Choroid plexus epithelial cell (primary cell): ENCODE measurements around the gene ERBB3.
"Not testable (repeated sequence)": the region's sequence is repeated elsewhere in the genome, so short reads cannot be mapped to it uniquely, and the experiment has no call there.

ENCODE experiments used
- DNase-seq: peaks from one replicate; pipeline ENCODE4 v3.0.0-alpha.2; 2010; ENCODE audit warnings: low read depth
- H3K4me3 ChIP-seq: 2 replicates; pipeline ENCODE4 v1.5.1; 2011; ENCODE audit warnings: low read depth, mild to moderate bottlenecking, control low read depth, low read length, moderate library complexity
- TF ChIP-seq, protein P1 (sequence below): conservative IDR thresholded peaks from 2 replicates; pipeline ENCODE4 v1.5.1; 2011; ENCODE audit warnings: low read depth, mild to moderate bottlenecking, control low read depth, inconsistent platforms, low read length, moderate library complexity

ERBB3 gene

GRCh38 chr12:56061982-56062381 lies 18.0 kb upstream of the ERBB3 start:
- no peak overlapping the region for H3K4me3 ChIP-seq
- no peak for DNase-seq
- TF ChIP-seq, protein P1, sequence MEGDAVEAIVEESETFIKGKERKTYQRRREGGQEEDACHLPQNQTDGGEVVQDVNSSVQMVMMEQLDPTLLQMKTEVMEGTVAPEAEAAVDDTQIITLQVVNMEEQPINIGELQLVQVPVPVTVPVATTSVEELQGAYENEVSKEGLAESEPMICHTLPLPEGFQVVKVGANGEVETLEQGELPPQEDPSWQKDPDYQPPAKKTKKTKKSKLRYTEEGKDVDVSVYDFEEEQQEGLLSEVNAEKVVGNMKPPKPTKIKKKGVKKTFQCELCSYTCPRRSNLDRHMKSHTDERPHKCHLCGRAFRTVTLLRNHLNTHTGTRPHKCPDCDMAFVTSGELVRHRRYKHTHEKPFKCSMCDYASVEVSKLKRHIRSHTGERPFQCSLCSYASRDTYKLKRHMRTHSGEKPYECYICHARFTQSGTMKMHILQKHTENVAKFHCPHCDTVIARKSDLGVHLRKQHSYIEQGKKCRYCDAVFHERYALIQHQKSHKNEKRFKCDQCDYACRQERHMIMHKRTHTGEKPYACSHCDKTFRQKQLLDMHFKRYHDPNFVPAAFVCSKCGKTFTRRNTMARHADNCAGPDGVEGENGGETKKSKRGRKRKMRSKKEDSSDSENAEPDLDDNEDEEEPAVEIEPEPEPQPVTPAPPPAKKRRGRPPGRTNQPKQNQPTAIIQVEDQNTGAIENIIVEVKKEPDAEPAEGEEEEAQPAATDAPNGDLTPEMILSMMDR: no peak

- H3K4me3 ChIP-seq: no peak overlapping the region
- TF ChIP-seq, protein P1: no peak
- peak; percentile 44 for DNase-seq
Measured at GRCh38 chr12:56062996-56063395, 17.0 kb upstream of the ERBB3 start.

GRCh38 chr12:56071648-56072047 lies 8.3 kb upstream of the ERBB3 start:
- DNase-seq: peak; percentile 14
- H3K4me3 ChIP-seq: no peak overlapping the region
- TF ChIP-seq, protein P1: no peak

DNA sequence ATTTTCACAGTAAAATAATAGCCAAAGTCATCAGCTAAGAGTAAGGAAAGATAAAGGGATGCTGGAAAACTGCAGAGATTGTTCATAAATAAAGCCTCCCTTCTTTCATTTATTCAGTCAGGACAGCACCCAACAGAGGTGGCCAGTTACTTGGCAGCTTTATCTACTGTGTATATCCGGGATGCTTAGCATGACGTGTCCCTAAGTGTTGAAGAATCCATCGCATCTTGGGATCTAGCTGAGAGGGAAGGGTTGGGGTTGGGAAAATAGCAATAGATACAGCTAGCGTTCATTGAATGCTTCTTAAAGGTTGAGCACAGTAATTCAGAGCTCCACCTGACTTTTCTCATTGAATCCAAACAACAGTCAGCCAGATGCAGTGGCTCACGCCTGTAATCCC lies 5.6 kb upstream of the ERBB3 start:
- H3K4me3 ChIP-seq: no peak overlapping the region
- DNase-seq: no peak
- TF ChIP-seq, protein P1: no peak

DNA sequence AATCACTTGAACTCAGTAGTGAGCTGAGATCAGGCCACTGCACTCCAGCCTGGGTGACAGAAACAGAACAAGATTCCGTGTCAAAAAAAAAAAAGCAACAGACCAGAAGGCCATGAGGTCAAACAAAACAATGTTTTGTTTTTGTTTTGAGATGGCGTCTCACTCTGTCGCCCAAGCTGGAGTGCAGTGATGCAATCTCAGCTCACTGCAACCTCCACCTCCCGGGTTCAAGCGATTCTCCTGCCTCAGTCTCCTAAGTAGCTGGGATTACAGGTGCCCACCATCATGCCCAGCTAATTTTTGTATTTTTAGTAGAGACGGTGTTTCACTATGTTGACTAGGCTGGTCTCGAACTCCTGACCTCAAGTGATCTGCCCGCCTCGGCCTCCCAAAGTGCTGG lies 2.0 kb upstream of the ERBB3 start:
- not testable (repeated sequence) for H3K4me3 ChIP-seq, DNase-seq

DNA sequence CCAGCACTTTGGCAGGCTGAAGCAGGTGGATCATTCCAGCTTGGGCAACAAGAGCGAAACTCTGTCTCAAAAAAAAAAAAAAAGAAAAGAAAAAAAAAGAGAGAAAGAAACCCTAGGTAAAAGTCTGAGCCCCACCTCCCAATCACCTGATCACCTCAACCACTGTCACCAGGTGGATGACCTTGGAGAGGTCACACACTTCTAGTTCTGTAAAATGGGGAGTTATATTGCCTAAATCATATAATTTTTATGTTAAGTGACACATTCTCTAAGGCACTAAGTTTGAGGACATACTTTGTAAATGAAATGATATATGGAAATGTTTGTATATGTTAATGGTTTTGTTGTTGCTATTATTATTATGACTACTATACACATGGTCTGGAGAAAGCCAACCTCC lies 1.5 kb upstream of the ERBB3 start:
- no peak overlapping the region for H3K4me3 ChIP-seq
- DNase-seq: no peak
- TF ChIP-seq, protein P1: no peak

DNA sequence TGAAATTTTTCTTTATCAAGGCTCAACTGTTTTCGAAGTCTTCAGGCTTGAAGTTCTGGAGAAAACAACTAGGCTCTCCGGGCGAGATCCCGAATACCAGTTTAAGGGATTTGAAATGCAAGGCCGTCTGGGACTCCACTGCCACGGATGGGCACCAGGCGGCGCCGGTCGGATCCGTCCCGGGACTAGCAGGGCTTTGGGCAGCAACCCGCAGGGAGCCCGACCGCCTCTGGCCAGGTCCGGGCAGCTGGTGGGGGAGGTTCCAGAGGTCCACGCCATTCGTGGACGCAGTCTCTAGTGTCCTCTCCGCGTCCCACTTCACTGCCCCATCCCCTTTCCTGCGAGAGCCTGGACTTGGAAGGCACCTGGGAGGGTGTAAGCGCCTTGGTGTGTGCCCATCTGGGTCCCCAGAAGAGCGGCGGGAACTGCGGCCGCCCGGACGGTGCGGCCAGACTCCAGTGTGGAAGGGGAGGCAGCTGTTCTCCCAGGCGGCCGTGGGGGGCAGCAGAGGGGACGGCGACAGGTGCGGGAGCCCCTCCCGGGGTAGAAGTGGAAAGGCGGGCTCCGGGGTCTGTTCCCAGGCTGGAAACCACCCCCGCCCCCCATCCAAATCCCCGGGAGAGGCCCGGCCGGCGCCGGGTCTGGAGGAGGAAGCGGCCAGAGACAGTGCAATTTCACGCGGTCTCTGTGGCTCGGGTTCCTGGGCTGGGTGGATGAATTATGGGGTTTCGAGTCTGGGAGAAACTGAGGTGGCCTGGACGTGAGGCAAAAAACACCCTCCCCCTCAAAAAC lies 838 bp upstream of the ERBB3 start:
- H3K4me3 ChIP-seq: peak overlapping the region; percentile 59
- TF ChIP-seq, protein P1: peak; percentile 79
- peak; percentile 74 for DNase-seq
